HL-60/S4 treated with retinoic acid at 250 ng/mL for 4 days and 3 days (cell line): ENCODE results near the gene SSU72.
"Not testable (repeated sequence)": the region's sequence is repeated elsewhere in the genome, so short reads cannot be mapped to it uniquely, and the experiment has no call there.

Experiments
- in situ Hi-C: fragments of 300-500 bp; cut with MboI; formaldehyde crosslinking; loops from 2 replicates; pipeline ENCODE4 v1.7.0; 2022; ENCODE audit warnings: low sequenced_read_pairs

SSU72 gene

GRCh38 chr1:1596493-1597274, 22.0 kb upstream of the SSU72 start:
- in situ Hi-C loops: no loop called here

GRCh38 chr1:1595341-1595740, 20.7 kb upstream of the SSU72 start:
- in situ Hi-C loops: not testable (repeated sequence)

GRCh38 chr1:1594602-1595260, 20.1 kb upstream of the SSU72 start:
- in situ Hi-C loops: no loop called here

GRCh38 chr1:1593834-1594601, 19.4 kb upstream of the SSU72 start:
- in situ Hi-C loops: no loop called here

GRCh38 chr1:1591452-1591851, 16.8 kb upstream of the SSU72 start:
- in situ Hi-C loops: no loop called here

GRCh38 chr1:1583347-1584010, 8.8 kb upstream of the SSU72 start:
- in situ Hi-C loops: no loop called here

GRCh38 chr1:1582585-1583346, 8.1 kb upstream of the SSU72 start:
- in situ Hi-C loops: no loop called here

- in situ Hi-C loops: no loop called here
Measured at GRCh38 chr1:1578371-1578940, 3.8 kb upstream of the SSU72 start.

GRCh38 chr1:1577367-1578011, 2.8 kb upstream of the SSU72 start:
- in situ Hi-C loops: no loop called here

- in situ Hi-C loops: no loop called here
Measured at GRCh38 chr1:1573843-1574720, 581 bp downstream of the SSU72 start.

GRCh38 chr1:1569341-1569740, 5.3 kb downstream of the SSU72 start:
- in situ Hi-C loops: no loop called here

GRCh38 chr1:1567891-1568291, 6.8 kb downstream of the SSU72 start:
- in situ Hi-C loops: no loop called here

GRCh38 chr1:1567152-1567875, 7.3 kb downstream of the SSU72 start:
- in situ Hi-C loops: no loop called here

GRCh38 chr1:1565340-1565739, 9.3 kb downstream of the SSU72 start:
- in situ Hi-C loops: no loop called here

GRCh38 chr1:1564268-1564667, 10.4 kb downstream of the SSU72 start:
- in situ Hi-C loops: no loop called here

- in situ Hi-C loops: no loop called here
Measured at GRCh38 chr1:1563688-1564087, 11.0 kb downstream of the SSU72 start.

- in situ Hi-C loops: no loop called here
Measured at GRCh38 chr1:1562556-1563195, 12.0 kb downstream of the SSU72 start.
